KG1 (cell line): ENCODE data around the gene SYNPR.
"Not testable (repeated sequence)": the region's sequence is repeated elsewhere in the genome, so short reads cannot be mapped to it uniquely, and the experiment has no call there.

ENCODE experiments used
- DNase-seq: peaks from one replicate; lab custom pipeline; 2025; lab: John Stamatoyannopoulos, UW

Gene SYNPR

DNA sequence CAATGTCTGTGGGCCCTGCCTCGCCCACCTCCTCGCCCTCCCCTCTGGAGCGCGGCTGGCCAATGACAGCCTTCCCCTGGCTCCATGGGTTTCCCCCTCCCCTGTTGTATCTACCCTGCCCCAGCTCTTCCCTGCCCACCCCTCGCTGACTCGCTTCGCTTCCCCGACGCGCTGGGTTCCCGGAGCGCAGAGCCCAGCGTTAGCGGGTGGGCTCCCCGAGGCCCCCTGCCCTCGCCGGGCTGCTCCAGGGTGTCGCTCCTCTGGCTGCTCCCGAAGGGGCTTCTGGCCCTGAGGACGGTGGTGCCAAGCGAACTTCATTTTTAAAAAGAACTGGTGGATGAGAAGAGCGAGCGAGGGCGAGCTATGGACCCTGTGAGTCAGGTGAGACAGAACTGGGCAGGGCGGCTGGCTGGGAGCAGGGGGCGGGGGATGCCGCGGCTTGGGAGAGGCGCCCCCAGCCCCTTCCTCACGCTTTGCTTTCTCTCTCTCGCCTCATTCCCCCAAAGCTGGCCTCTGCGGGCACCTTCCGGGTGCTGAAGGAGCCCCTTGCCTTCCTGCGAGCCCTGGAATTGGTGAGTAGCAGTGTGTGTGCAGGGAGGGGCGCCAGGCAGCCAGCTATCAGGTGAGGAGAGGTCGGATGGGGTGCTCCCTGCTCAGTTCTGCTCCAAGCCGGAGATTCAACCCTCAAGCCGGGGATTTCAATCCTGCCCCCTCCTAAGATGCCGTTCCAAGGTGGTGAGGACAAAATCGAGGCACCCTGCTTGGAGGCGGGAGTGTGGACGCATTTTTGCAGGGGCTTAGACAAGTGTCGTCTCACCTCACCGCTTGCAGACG lies at the start of gene SYNPR:
TSS of gene SYNPR (plus strand) at position 138 of the 834 bp plus-strand sequence.
- DNase-seq = no peak

DNA sequence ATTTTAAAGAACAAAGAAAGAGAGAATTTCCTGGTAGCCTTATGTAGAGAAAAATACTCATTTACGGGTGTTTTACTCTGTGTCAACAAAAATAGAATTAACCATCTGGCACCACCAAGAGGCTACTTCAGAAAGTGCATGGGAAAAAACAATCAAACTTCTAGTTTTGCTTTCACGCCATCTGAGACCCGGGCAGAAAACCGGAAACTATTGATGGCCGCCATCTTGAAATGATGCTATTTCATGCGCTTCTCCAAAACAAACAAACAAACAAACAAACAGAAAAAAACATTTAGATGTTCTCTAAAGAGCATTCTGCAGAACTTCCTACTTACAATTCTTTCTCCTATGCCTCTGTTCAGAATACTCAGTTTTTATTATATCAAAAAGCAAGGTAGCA lies 49.4 kb upstream of the SYNPR start:
- no peak for DNase-seq

DNA sequence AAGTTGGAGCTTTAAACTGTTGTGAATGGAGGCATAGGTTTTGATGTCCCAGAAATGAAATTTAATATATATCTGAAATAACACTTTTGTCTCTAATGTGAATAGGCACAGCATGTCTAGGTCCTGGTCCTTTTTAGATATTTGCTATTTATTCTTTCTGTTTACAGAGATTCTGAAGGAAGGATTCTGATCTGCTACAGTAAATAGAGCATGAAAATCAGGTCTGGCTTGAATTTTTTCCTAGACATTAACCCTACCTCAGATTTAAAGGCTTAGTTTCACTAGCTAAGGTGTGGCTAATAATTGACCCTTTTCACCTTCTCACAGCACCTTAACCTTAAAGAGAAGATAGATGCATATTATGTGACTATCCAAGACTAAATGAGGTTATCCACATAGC lies 48.0 kb upstream of the SYNPR start:
- DNase-seq = no peak

- DNase-seq = no peak
These were observed 46.5 kb upstream of the SYNPR start for GRCh38 chr3:63231643-63232042.

- DNase-seq = no peak
These were observed 45.2 kb upstream of the SYNPR start for GRCh38 chr3:63232764-63233396.

GRCh38 chr3:63240381-63240902 lies 37.7 kb upstream of the SYNPR start:
- no peak for DNase-seq

- DNase-seq = no peak
These were observed 36.0 kb upstream of the SYNPR start for GRCh38 chr3:63242124-63242523.

GRCh38 chr3:63244486-63244885 lies 33.6 kb upstream of the SYNPR start:
- DNase-seq = no peak

DNA sequence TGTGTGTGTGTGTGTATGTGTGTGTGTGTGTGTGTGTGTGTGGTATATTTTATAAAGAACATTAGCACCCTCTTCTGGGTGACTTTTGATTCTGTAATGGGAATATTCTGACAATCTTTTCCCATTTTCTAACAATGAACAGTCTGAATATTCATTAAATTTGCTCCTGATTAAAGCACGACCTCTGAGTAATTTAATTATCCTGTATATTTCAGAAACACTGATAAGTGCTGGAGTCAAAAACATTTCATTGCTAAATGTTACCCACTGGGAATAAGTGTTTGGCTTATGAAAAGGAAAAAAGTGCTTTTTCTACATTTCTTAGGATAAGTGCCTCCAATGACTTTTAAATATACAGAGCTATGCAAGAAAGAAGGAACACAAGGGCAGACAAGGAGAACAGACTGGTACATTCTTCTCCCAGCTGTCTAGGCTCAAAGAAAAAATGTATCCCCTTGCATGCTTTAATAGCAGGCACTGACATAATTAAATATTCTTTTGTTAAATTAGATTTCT lies 32.3 kb upstream of the SYNPR start:
- DNase-seq = no peak

DNA sequence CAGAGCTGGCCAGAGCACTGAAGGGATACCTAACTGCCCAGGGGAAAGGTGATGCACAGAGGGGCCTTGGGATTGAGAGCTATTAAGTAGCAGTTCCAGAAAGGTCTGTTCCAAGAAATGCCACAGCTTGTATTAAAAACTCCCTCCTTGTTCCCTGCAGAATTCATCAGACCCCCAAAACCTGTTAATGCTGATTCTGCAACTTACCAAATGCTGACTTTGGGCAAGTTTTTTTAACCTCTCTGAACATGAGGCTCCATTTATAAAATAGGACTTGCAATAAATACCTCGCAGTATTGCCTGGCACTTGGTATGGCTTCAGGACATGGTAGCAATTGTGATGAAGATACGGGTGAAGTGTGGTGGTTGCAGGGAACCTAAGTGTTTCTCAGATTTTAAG lies 30.1 kb upstream of the SYNPR start:
- DNase-seq = no peak

GRCh38 chr3:63251499-63251898 lies 26.6 kb upstream of the SYNPR start:
- DNase-seq = no peak

DNA sequence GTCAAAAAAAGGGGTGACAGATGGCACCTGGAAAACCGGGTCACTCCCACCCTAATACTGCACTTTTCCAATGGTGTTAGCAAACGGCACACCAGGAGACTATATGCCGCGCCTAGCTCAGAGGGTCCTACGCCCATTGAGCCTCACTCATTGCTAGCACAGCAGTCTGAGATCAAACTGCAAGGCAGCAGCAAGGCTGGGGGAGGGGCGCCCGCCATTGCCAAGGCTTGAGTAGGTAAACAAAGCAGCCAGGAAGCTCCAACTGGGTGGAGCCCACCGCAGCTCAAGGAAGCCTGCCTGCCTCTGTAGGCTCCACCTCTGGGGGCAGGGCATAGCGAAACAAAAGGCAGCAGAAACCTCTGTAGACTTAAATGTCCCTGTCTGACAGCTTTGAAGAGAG lies 22.3 kb upstream of the SYNPR start:
- not testable (repeated sequence) for DNase-seq

- no peak for DNase-seq
These were observed 13.4 kb upstream of the SYNPR start for GRCh38 chr3:63264716-63265115.

GRCh38 chr3:63274359-63274758 lies 3.7 kb upstream of the SYNPR start:
- DNase-seq = no peak

GRCh38 chr3:63279005-63279841 lies 1.1 kb downstream of the SYNPR start:
- no peak for DNase-seq

GRCh38 chr3:63287610-63288009 lies 9.5 kb downstream of the SYNPR start:
- DNase-seq = no peak

GRCh38 chr3:63290686-63291085 lies 12.6 kb downstream of the SYNPR start:
- DNase-seq = no peak

DNA sequence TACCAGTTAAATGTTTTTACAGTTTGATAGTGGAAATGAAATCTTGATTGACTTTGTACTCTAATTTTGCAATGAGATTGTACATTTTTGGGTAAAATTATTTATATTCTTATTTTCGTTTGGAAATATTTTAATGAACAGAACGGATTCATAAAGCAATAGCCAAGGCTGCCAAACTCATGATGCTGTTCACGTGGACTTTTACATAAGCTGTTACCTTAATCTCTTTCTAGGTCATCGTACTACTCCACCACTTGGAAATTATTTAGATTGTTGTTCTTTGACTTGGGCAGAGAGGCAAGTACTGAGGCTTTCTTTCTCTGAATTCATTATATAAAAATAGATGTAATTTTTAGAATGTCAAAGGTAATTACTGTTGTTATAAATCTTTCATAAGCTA lies 16.2 kb downstream of the SYNPR start:
- no peak for DNase-seq

GRCh38 chr3:63295356-63295755 lies 17.2 kb downstream of the SYNPR start:
- no peak for DNase-seq

DNA sequence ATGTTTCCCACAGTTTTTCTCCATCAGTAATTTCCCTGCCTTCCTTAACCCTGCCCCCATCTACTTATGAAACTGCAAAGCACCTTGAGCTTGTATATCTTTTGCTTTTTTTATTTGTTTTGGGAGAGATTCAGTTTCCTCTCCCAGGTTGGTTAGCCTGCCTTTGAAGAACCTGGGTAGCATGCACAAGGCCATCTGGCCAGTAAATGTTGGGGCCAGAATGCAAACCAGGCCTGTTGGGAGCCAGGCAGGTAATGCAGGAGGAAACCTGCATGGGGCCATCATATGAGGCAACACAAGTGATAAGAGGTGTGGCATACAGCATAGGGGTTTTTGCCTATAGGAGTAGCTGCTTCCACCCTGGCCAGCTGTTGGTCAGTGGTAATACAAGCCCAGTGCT lies 17.7 kb downstream of the SYNPR start:
- no peak for DNase-seq

- no peak for DNase-seq
These were observed 18.1 kb downstream of the SYNPR start for GRCh38 chr3:63296249-63296648.

DNA sequence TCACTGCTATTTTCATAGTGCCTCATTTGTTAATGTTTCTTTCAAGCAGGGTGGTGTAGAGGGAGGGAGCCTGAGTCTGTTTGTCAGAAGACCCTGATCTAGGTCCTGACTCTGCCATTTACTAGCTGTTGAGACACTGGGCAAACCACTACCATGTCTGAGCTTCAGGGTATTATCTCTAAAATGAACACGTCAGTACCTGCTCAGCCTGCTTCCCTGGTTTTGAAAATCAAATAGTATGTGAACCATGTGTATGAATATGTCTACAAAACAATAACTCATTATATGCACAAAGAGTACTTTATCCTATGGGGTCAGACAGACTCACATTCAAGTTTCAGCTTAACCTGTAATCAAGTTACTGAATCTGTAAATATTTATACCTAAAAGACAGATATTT lies 25.1 kb downstream of the SYNPR start:
- DNase-seq = no peak
